VCaP (cell line): ENCODE measurements around the gene SERPINA9.

Source experiments
- H3K27ac ChIP-seq: fragments of 450-650 bp; 2 replicates; pipeline ENCODE4 v1.5.1; 2017
- CTCF ChIP-seq: fragments of 450-650 bp; conservative IDR thresholded peaks from 2 replicates; pipeline ENCODE4 v1.5.1; 2017; ENCODE audit warnings: mild to moderate bottlenecking, moderate library complexity

SERPINA9 gene

GRCh38 chr14:94478420-94478819 is 2.4 kb upstream of the SERPINA9 start:
- H3K27ac ChIP-seq: no peak overlapping the region
- no peak for TF ChIP-seq CTCF

DNA sequence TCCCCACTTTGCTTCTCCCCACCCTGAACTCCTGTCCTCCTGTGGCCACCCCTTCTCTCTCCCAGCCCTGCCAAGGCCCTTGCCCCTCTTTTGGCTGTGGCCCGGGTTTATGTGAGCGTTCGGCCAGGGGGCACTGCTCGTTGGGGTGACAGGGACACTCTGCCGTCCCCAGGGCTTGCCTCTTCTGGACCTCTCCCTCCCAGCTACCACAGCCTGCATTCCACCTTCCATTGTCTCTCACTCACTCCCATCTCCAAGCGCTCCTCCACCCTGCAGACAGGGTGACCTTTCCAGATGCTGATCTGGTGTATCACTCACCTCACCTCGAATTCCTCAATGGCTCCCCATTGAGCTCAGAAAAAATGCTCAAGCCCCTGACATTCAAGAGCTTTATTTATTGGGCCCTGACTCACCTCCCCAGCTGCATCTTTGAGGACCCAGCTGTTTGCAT is 1.4 kb downstream of the SERPINA9 start:
- H3K27ac ChIP-seq: no peak overlapping the region
- no peak for TF ChIP-seq CTCF

DNA sequence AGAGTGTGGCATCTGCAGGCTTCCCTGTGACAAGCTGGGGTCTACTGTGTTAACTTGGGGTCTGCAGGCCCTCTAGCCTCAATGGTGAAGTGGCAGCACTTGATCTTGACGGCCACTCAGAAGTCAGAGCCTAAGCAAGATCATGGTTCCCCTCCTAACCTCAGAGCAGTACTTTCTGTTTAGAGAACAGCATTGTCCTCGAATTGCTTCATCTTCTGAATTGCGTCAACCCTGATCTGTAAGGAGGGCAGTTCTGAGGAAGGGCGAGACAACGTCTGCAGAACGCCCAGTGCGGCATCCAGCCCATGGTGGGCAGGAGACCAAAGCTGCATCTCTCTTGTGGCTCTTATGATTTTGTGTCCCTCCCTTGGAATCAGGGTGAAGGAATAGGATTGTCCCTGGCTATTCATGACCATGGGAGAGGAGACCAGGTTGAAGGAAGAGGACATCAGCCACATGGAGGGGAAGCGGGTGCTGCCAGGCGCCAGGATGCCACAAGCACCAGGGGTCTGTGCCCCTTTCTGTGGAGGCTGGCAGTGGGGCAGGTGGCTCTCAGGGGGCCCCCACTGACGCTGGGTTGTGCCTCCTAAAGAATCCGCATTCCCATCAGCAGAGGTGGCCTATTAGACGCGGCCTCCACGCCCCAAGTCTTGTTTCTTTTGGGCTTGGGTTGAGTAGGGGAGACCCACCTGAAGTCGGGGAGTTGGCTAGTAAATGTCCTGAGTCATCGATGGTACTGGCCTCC is 2.2 kb downstream of the SERPINA9 start:
- H3K27ac ChIP-seq: no peak overlapping the region
- TF ChIP-seq CTCF: no peak

DNA sequence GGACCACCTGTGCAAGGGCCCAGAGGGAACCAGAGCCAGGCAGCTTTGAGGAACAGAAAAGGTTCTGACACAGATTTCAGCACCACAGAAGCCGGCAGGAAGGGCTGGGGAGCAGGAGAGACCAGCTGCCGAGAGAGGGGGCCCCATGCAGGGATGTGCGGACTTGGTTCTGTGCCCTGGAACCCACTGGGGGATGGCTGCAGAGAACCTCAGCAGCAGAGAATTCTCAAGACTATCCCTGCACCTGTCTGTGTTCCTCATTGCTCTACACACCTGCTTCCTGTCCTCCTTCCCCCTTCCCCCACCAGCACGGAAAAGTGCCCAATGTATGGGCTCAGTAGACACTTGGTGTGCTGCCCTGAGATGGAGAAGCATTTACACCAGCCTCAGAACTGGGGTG is 3.2 kb downstream of the SERPINA9 start:
- H3K27ac ChIP-seq: no peak overlapping the region
- TF ChIP-seq CTCF: no peak

- TF ChIP-seq CTCF: no peak
These were observed 5.0 kb downstream of the SERPINA9 start for GRCh38 chr14:94471045-94471444.

DNA sequence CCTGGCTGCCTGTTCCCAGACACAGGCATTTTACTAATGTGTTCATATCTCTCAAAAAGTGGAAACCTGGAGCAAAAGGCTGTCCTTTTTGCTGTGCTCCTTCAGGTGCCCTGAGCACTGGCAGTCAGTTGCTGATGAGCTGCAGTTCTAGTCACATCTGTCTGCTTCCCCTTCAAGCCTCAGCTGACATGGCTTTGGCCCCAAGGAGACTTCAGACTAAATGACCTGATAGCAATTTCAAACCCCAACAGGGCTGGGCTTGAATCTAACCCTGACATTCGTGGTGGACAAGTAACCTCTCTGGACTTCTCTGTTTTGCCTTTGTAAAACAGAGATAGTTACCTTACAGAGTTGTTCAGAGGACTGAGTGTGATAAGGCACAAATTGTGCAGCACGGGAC is 5.7 kb downstream of the SERPINA9 start:
- TF ChIP-seq CTCF: no peak
- no peak overlapping the region for H3K27ac ChIP-seq

More at GRCh38 chr14:94471045-94471444, 5.0 kb downstream of the SERPINA9 start:
- H3K27ac ChIP-seq: no peak overlapping the region

GRCh38 chr14:94469261-94469660 is 6.7 kb downstream of the SERPINA9 start:
- no peak for TF ChIP-seq CTCF
- H3K27ac ChIP-seq: no peak overlapping the region
